Keratinocyte (primary cell): ENCODE results near the gene PREP. TPM values are rescaled to one million over a fixed set of nuclear protein-coding genes. Genes with fewer than 3 reads are reported as not detected.

Experiments used
- DNase-seq: peaks from one replicate; pipeline ENCODE4 v3.0.0-alpha.2; 2011; ENCODE audit warnings: low read depth, missing footprints, low spot score
- FAIRE-seq: peaks from 2 replicates; lab custom pipeline; 2011; peaks lifted over from hg19 to GRCh38; lab: Jason Lieb, UNC
- H2AFZ ChIP-seq: 2 replicates; pipeline ENCODE4 v1.6.0; 2012; ENCODE audit warnings: low read length, control low read depth, inconsistent platforms; ENCODE audit not compliant: control insufficient read depth
- H3K27ac ChIP-seq: 2 replicates; pipeline ENCODE4 v1.5.1; 2011; ENCODE audit warnings: low read length; ENCODE audit not compliant: control insufficient read depth, insufficient read depth
- H3K27me3 ChIP-seq: 3 replicates; pipeline ENCODE4 v1.6.0; 2011; ENCODE audit warnings: low read length; ENCODE audit not compliant: control insufficient read depth, insufficient read depth; ENCODE audit errors: extremely low read depth
- H3K36me3 ChIP-seq, 2 experiments: 2 replicates in 1 of 2; 3 replicates in 1 of 2; pipeline ENCODE4 v1.5.1; 2011; ENCODE audit warnings: low read length in 2 of 2, mild to moderate bottlenecking in 1 of 2; ENCODE audit not compliant: control insufficient read depth in 2 of 2, insufficient read depth in 2 of 2; ENCODE audit errors: extremely low read depth in 1 of 2
- H3K4me1 ChIP-seq: 3 replicates; pipeline ENCODE4 v1.5.1; 2011; ENCODE audit warnings: low read length; ENCODE audit not compliant: control insufficient read depth, insufficient read depth; ENCODE audit errors: extremely low read depth
- H3K4me2 ChIP-seq: 3 replicates; pipeline ENCODE4 v1.6.0; 2011; ENCODE audit warnings: low read depth, low read length; ENCODE audit not compliant: control insufficient read depth, insufficient read depth; ENCODE audit errors: extremely low read depth
- H3K4me3 ChIP-seq, 3 experiments: fragments of 200-600 bp in 1 of 3; sonication (generic) in 1 of 3; 2 replicates in 2 of 3; 3 replicates in 1 of 3; pipeline ENCODE4 v1.5.1; 2011 to 2016; ENCODE audit warnings: low read length in 3 of 3, mild to moderate bottlenecking in 3 of 3, control low read depth in 2 of 3, inconsistent platforms in 1 of 3, low read depth in 1 of 3, mixed read lengths in 1 of 3, mixed run types in 1 of 3, moderate library complexity in 1 of 3; ENCODE audit not compliant: control insufficient read depth in 2 of 3, insufficient read depth in 2 of 3; ENCODE audit errors: extremely low read depth in 1 of 3
- H3K79me2 ChIP-seq: 2 replicates; pipeline ENCODE4 v1.6.0; 2012; ENCODE audit warnings: low read length; ENCODE audit not compliant: control insufficient read depth, insufficient read depth
- H3K9ac ChIP-seq: 3 replicates; pipeline ENCODE4 v1.6.0; 2011; ENCODE audit warnings: low read length; ENCODE audit not compliant: control insufficient read depth, insufficient read depth; ENCODE audit errors: extremely low read depth
- H3K9me1 ChIP-seq: 3 replicates; pipeline ENCODE4 v1.6.0; 2011; ENCODE audit warnings: low read length; ENCODE audit not compliant: control insufficient read depth, insufficient read depth; ENCODE audit errors: extremely low read depth
- H3K9me3 ChIP-seq: 2 replicates; pipeline ENCODE4 v1.5.1; 2012; ENCODE audit warnings: low read depth, low read length; ENCODE audit not compliant: control insufficient read depth
- H4K20me1 ChIP-seq: 3 replicates; pipeline ENCODE4 v1.6.0; 2011; ENCODE audit warnings: low read length; ENCODE audit not compliant: control insufficient read depth, insufficient read depth; ENCODE audit errors: extremely low read depth
- EZH2 ChIP-seq: IDR thresholded peaks from one replicate; pipeline ENCODE4 v1.6.1; 2012; ENCODE audit warnings: inconsistent platforms, mild to moderate bottlenecking, low read length, moderate library complexity
- dilution Hi-C: fragments of 300-500 bp; cut with MboI; formaldehyde crosslinking; loops from one replicate; pipeline ENCODE4 v1.7.0; 2020; ENCODE audit warnings: low sequenced_read_pairs; ENCODE audit not compliant: extremely low pct_ligation_motif_present
- polyA plus RNA-seq, 5 experiments: library from polyadenylated mRNA; depleted of rRNA in 3 of 5; stranded (reverse) in 3 of 5; stranded (forward) in 1 of 5; unstranded in 1 of 5; fragments of >200 nt; gene quantifications; 1 replicate in 1 of 5; 2 replicates in 3 of 5; 3 replicates in 1 of 5; pipeline versions ENCODE4 v1.2.1 to v1.2.3, GENCODE V29; 2011 to 2012; ENCODE audit warnings: missing spikeins in 2 of 5, low read depth in 1 of 5, low replicate concordance in 1 of 5
- TF ChIP-seq, protein P1 (sequence below), 3 experiments: IDR thresholded peaks in 1 of 3; conservative IDR thresholded peaks in 1 of 3; optimal IDR thresholded peaks in 1 of 3; 2 replicates in 2 of 3; 3 replicates in 1 of 3; pipeline versions ENCODE3 to v1.5.1; 2011; ENCODE audit warnings: low read length in 3 of 3, mild to moderate bottlenecking in 3 of 3, moderate library complexity in 2 of 3, control low read depth in 1 of 3, inconsistent platforms in 1 of 3; ENCODE audit not compliant: insufficient read depth in 2 of 3; ENCODE audit errors: extremely low read depth in 1 of 3

The PREP gene
- polyA plus RNA-seq, 1 donor (not counting 4 experiments of a cell fraction or from before 2014, with no cell fraction given): 48.3 TPM

DNA sequence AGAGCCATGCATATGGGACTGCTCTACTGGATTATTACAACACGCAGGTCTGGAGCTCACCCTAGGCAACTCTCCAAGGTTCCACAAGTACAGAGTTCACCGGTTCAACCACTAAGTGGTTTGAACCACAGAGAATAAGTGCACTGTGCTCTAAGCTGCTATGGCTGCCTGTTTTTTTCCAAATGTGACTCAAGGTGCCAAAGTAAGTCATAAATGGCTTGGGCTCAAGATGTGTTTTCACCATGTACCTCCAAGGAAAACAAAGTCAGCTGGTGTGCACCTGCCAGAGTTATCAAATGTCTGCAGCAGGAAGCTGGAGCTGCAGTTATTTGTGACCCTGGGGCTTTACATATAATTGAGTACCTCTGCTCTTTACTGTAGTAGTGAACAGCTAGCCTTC is 76.7 kb downstream of the PREP start:
- no peaks in the 10 kb centered on the region for H4K20me1 ChIP-seq
- no peaks in the 10 kb centered on the region for H3K27me3 ChIP-seq
- dilution Hi-C loops: no loop called here
- H3K9ac ChIP-seq: no peak overlapping the region
- FAIRE-seq: no peak
- H3K4me2 ChIP-seq: no peak overlapping the region
- H3K4me1 ChIP-seq: peaks cover 21% of the 10 kb centered on the region
- peaks cover 17 to 30% of the 10 kb centered on the region in 2 experiments for H3K36me3 ChIP-seq
- H3K27ac ChIP-seq: no peak overlapping the region
- TF ChIP-seq EZH2: no peak
- TF ChIP-seq, protein P1, sequence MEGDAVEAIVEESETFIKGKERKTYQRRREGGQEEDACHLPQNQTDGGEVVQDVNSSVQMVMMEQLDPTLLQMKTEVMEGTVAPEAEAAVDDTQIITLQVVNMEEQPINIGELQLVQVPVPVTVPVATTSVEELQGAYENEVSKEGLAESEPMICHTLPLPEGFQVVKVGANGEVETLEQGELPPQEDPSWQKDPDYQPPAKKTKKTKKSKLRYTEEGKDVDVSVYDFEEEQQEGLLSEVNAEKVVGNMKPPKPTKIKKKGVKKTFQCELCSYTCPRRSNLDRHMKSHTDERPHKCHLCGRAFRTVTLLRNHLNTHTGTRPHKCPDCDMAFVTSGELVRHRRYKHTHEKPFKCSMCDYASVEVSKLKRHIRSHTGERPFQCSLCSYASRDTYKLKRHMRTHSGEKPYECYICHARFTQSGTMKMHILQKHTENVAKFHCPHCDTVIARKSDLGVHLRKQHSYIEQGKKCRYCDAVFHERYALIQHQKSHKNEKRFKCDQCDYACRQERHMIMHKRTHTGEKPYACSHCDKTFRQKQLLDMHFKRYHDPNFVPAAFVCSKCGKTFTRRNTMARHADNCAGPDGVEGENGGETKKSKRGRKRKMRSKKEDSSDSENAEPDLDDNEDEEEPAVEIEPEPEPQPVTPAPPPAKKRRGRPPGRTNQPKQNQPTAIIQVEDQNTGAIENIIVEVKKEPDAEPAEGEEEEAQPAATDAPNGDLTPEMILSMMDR (optimal IDR thresholded peaks at IDR 0.05 in 1 of 3, IDR thresholded peaks at IDR 0.05 in 1 of 3, conservative IDR thresholded peaks at IDR 0.05 in 1 of 3; ENCODE audit: extremely low read depth in 1 of 3, insufficient read depth in 2 of 3, low read length in 3 of 3): no peak
- H3K4me3 ChIP-seq: no peak overlapping the region
- no peaks in the 10 kb centered on the region for H3K9me1 ChIP-seq
- H2AFZ ChIP-seq: no peak overlapping the region
- H3K9me3 ChIP-seq: no peaks in the 10 kb centered on the region
- H3K79me2 ChIP-seq: peaks cover 3% of the 10 kb centered on the region
- DNase-seq: no peak

DNA sequence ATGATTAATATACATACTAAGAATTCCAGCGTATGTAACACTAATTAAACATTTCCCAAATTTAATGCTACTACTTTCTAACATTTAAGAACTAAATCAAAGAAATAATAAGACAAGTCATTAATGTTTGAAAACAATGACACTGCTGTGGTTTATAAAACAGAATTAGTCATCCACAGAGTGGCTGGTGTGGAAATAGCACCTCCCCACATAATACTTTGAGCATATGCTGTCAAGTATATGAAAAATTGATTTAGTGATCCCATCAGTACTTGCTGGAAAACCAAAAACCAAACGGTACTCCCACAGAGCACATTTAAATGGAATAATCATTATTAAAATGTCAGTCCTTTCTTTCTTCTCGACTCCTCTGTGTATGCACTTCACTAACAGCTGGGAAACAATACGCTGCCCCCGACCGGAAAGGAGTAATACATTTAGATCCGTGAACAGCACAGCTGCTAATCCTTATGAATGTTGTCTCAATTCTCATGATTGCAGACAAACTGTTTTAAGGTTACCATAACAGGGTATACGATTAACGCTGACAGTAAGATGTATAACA is 78.4 kb downstream of the PREP start:
- Histone ChIP-seq H3K4me3 (no peak overlapping the region), H3K4me2 (no peak overlapping the region), H3K9me1 (no peaks in the 10 kb centered on the region), H4K20me1 (no peaks in the 10 kb centered on the region), H3K36me3 (peaks cover 14 to 30% of the 10 kb centered on the region in 2 experiments), H3K9ac (no peak overlapping the region), H2AFZ (no peak overlapping the region), H3K79me2 (peaks cover 3% of the 10 kb centered on the region), H3K27ac (no peak overlapping the region), H3K9me3 (no peaks in the 10 kb centered on the region), H3K4me1 (peaks cover 27% of the 10 kb centered on the region), H3K27me3 (no peaks in the 10 kb centered on the region)
- dilution Hi-C loops: no loop called here
- FAIRE-seq (no peak), DNase-seq (no peak)
- TF ChIP-seq, protein P1 (optimal IDR thresholded peaks at IDR 0.05 in 1 of 3, IDR thresholded peaks at IDR 0.05 in 1 of 3, conservative IDR thresholded peaks at IDR 0.05 in 1 of 3; ENCODE audit: extremely low read depth in 1 of 3, insufficient read depth in 2 of 3, low read length in 3 of 3): no peak
- TF ChIP-seq EZH2: no peak
